NCI-H146 (cell line): ENCODE data around the gene B3GNT8.
"Not testable (repeated sequence)": the region's sequence is repeated elsewhere in the genome, so short reads cannot be mapped to it uniquely, and the experiment has no call there.

Experiments used
- DNase-seq: peaks from one replicate; lab custom pipeline; 2025; lab: John Stamatoyannopoulos, UW

Gene B3GNT8

GRCh38 chr19:41391618-41392017, 35.6 kb downstream of the B3GNT8 start:
- no peak for DNase-seq

DNA sequence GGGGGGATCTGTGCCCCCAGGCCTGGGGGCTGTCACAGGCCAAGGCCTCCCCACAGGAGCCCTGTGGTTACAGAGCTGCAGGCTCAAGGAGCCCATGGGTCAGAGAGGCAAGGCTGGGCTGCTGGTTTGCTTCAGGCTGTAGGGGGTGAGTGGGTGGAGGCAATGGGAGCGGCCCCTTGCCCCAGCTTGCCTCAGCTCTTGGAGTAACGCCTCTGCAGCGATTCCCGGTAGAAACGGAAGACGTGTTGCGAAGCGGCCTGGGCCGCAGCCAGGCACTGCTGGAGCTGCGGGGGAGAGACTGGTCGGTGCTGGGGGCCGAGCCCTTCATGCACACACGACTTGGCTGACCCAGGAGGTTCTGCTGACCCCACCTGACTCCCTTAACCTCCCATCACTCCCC, 40.7 kb downstream of the B3GNT8 start:
- DNase-seq = no peak

GRCh38 chr19:41384351-41384750, 42.8 kb downstream of the B3GNT8 start:
- DNase-seq = no peak

- DNase-seq = not testable (repeated sequence)
Observed at GRCh38 chr19:41381536-41381935, 45.6 kb downstream of the B3GNT8 start.

DNA sequence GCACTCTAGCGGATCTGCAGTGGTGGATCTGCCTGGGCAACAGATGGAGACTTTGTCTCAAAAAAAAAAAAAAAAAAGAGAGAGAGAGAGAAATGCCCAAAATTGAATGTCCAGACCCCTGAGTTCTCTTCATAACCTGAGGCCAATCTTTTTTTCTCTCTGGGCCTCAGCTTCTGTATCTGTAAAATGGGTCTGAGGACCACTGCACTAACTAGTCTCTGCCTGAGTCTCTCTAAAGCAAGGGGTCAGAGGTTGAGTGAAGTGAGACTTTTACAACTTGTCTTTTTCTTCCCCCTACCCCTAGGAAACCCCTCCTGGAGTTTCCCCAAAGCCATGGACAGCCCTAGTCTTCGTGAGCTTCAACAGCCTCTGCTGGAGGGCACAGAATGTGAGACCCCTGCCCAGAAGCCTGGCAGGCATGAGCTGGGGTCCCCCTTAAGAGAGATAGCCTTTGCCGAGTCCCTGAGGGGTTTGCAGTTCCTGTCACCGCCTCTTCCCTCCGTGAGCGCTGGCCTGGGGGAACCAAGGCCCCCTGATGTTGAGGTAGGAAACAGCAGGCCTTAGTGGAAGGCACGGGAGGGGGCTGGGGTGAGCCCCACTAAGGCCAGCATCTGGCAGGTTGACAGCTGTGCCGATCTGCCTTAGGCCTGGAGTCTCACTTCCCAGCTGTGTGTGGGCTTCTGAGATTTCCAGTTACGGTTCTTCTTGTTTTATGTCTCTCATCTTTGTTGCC, 49.0 kb downstream of the B3GNT8 start:
- DNase-seq = no peak

DNA sequence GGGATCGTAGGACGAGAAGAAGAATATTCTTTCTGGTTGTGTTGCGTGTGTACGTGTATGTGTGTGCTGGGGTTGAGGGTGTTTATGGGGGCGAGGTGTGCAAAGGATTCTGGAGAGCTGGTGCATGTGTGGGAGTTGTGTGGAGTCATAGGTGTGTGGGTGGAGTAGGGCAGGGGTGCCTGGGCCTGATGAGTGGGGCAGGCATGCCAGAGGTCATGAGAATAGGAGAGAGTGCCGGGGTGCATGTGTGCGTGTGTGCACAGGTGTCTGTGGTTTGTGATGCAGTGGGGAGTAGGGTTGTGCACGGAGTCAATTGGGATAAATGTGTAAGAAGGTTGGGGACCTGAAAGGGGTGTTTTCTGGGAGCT, 50.2 kb downstream of the B3GNT8 start:
- no peak for DNase-seq

DNA sequence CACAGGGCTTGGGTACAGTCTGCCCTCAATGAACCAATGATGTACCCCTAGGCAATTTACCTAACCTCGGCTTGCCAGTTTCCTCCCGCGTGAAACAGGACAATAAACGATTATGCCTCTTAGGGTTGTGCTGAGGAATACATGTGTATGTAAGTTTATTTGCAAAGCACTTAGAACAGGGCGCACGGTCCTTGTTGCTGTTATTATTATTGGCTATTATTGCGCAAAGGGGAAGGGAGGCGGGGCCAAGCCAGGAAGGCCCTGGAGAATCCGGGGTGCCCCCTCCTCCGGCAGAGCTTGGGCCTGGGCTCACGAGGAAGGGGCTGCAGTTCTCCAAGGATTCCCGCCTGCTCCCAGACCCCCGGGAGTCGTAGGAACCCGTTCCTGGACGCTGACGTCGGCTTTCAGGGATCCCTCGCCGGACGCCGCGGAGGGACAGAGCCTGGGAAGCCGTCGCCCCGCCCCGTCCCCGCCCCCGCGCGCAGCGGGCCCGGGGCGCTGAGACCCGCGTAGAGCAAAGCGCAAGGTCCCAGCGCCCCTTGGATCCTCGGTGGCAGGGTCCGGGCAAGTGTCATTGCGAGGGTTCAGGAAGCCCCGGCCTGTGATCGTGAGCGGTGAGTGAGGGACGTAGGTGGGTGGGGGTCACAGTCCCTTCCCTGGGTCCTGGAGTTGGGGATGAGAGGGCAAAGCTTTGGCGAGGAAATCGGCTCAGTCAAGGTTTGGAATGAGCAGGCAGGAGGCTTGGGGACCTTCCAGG, 50.8 kb downstream of the B3GNT8 start, which contains the start of gene TMEM91:
TSS of gene TMEM91 (plus strand) at position 293 of the 757 bp plus-strand sequence. CDS start 1,777 bp downstream, outside the sequence.
- DNase-seq = peak; percentile 35
